Measurements from ENCODE around the gene IFI27L1.

DNA sequence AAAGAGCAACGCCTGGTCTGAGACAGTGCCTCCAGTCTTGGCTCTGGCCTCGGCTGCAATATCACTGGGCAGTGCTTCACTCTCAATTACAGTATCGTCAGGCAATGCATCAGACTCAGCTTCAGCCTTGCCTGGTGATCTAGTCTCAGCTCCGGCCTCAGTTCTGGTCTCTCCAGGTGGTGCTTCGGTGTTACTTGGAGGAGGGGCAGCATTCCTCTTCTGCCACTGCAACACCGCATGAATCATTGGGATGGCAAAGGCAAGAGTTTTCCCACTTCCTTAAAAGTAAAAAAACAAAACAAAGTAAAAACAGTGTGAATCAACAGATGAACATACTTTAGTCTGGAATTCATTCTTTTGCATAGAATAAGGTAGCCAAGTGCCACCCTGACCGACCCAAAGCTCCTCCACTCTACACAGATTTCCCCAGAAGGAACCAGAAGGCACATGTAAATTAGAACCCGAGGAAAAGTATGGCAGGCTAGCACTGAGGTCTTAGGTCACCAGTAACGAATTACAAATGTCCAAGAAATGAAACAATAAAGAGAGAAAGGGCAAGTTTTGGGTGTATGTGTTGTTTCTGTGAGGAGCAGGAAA lies 18.7 kb upstream of the IFI27L1 start:
- TF ChIP-seq CTCF (IDR thresholded peaks at IDR 0.05) (no peak), POLR2AphosphoS5 (IDR thresholded peaks at IDR 0.05; ENCODE audit: insufficient read depth in 1 of 2, low read depth in 1 of 2) (no peak), POLR2A (IDR thresholded peaks at IDR 0.05) (no peak)

Measured in vagina (tissue), 2 donors.